HAP-1 (cell line): ENCODE measurements around the gene KLHL17.

Experiments
- DNase-seq, 2 experiments: peaks; one replicate each; pipeline ENCODE4 v3.0.0-alpha.2; 2016 to 2020; ENCODE audit warnings: low spot score in 2 of 2
- H3K27me3 ChIP-seq: fragments of 250-450 bp; sonication (Bioruptor Pico); 2 replicates; pipeline ENCODE4 v1.5.1; 2020; ENCODE audit warnings: low read depth, mild to moderate bottlenecking, moderate library complexity
- H3K36me3 ChIP-seq: fragments of 250-450 bp; sonication (Bioruptor Pico); replicated peaks from 2 replicates; pipeline ENCODE4 v1.5.1; 2020; ENCODE audit warnings: mild to moderate bottlenecking
- H3K4me1 ChIP-seq: fragments of 250-450 bp; sonication (Bioruptor Pico); 2 replicates; pipeline ENCODE4 v1.5.1; 2020; ENCODE audit warnings: mild to moderate bottlenecking
- H3K4me3 ChIP-seq: fragments of 250-450 bp; sonication (Bioruptor Pico); 2 replicates; pipeline ENCODE4 v1.5.1; 2020; ENCODE audit warnings: mild to moderate bottlenecking, moderate library complexity
- H3K9me3 ChIP-seq: fragments of 250-450 bp; sonication (Bioruptor Pico); 2 replicates; pipeline ENCODE4 v1.5.1; 2020; ENCODE audit warnings: mild to moderate bottlenecking, moderate library complexity
- in situ Hi-C: fragments of 300-500 bp; cut with MboI; formaldehyde crosslinking; loops from 3 replicates; pipeline ENCODE4 v1.14.3; 2020; ENCODE audit warnings: low sequenced_read_pairs, inconsistent platforms, mixed read lengths

The KLHL17 gene

GRCh38 chr1:1013105-1013921, 52.9 kb downstream of the KLHL17 start, which contains the start of gene ISG15:
TSS of gene ISG15 (plus strand) at chr1:1013497. CDS start at chr1:1013574, 77 bp downstream.
- H3K9me3 ChIP-seq: no peaks in the 10 kb centered on the region
- peak within 1 kb of the TSS; percentile 41 for H3K4me3 ChIP-seq
- peaks cover 11% of the 10 kb centered on the region for H3K4me1 ChIP-seq
- H3K36me3 ChIP-seq: peaks cover 4% of the 10 kb centered on the region; the same call in 1 of the 2 replicates
- in situ Hi-C loops: no loop called here
- no peaks in the 10 kb centered on the region for H3K27me3 ChIP-seq
- DNase-seq: peak; percentile 74 to 88

GRCh38 chr1:1013922-1014648, 53.7 kb downstream of the KLHL17 start:
- no peak for DNase-seq
- H3K4me1 ChIP-seq: peaks cover 11% of the 10 kb centered on the region
- peaks cover 4% of the 10 kb centered on the region; the same call in 1 of the 2 replicates for H3K36me3 ChIP-seq
- in situ Hi-C loops: no loop called here
- no peaks in the 10 kb centered on the region for H3K27me3 ChIP-seq
- peak overlapping the region; percentile 41 for H3K4me3 ChIP-seq
- no peaks in the 10 kb centered on the region for H3K9me3 ChIP-seq

GRCh38 chr1:1014799-1015681, 54.7 kb downstream of the KLHL17 start:
- Histone ChIP-seq H3K9me3 (no peaks in the 10 kb centered on the region), H3K4me1 (peaks cover 11% of the 10 kb centered on the region), H3K27me3 (no peaks in the 10 kb centered on the region), H3K4me3 (no peak overlapping the region), H3K36me3 (peaks cover 4% of the 10 kb centered on the region; the same call in 1 of the 2 replicates)
- DNase-seq: peak in 1 of 2 experiments; percentile 55
- in situ Hi-C loops: no loop called here
